Measurements from ENCODE around the gene AURKB.

DNA sequence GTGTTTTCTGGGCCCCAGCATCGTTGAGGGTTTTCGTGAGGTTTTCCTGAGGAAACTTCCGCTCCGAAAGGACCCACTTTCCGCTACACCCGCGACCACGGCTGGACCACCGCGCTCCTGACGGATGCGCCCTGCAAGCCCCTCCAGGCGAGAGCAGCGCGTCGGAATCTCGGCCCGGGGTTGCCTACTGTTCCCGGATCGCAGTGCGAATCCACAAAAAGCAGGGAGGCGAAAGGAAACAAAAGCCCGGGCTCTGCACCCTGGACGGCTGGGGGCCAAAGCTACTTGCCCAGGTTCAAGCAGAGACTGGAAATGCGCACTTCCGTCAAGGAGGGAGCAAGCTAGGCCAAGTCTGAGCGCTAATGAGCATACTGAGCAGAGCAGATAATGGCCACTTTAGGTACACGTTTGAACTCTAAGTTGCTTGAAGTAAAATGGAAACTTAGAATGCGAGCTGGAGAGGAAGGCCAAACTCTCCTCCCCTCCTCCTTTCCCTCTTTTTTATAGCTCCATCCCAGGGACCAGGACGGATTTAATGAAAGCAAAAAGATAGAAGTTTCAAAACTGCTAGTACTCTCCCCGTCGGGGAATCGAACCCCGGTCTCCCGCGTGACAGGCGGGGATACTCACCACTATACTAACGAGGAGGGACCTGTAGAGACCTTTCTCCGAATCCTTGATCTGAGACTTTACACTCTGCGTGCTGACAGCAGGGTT lies 11.4 kb upstream of the AURKB start:
- TF ChIP-seq, protein P1, sequence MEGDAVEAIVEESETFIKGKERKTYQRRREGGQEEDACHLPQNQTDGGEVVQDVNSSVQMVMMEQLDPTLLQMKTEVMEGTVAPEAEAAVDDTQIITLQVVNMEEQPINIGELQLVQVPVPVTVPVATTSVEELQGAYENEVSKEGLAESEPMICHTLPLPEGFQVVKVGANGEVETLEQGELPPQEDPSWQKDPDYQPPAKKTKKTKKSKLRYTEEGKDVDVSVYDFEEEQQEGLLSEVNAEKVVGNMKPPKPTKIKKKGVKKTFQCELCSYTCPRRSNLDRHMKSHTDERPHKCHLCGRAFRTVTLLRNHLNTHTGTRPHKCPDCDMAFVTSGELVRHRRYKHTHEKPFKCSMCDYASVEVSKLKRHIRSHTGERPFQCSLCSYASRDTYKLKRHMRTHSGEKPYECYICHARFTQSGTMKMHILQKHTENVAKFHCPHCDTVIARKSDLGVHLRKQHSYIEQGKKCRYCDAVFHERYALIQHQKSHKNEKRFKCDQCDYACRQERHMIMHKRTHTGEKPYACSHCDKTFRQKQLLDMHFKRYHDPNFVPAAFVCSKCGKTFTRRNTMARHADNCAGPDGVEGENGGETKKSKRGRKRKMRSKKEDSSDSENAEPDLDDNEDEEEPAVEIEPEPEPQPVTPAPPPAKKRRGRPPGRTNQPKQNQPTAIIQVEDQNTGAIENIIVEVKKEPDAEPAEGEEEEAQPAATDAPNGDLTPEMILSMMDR (conservative IDR thresholded peaks at IDR 0.05): no peak
- no peak for TF ChIP-seq EZH2 (IDR thresholded peaks at IDR 0.05; ENCODE audit: low read depth)
